IPS DF 4.7 (cell line): ENCODE data around the gene SYTL5.

Experiments
- DNase-seq: peaks from one replicate; pipeline ENCODE4 v3.0.0-alpha.2; 2013; ENCODE audit warnings: low spot score; ENCODE audit errors: extremely low read depth

SYTL5 gene

DNA sequence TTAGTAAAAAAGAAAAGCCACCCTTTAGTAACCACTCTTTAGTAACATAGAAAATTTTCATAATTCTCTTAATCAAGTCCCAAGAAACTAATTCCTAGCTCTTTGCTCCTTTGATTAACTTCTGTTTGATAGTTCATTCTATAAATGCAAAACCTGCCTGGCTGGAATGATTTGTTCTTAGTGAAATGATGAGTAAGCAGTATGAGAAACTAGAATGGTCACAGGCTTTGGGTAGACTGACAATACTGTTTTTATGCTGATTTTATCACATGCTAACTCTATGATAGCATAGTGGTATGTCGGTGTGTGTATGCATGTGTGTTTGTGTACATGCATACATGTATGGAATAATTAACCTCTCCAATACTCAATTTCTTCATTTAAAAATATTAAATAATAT lies 81.2 kb downstream of the SYTL5 start:
- DNase-seq, result no peak

DNA sequence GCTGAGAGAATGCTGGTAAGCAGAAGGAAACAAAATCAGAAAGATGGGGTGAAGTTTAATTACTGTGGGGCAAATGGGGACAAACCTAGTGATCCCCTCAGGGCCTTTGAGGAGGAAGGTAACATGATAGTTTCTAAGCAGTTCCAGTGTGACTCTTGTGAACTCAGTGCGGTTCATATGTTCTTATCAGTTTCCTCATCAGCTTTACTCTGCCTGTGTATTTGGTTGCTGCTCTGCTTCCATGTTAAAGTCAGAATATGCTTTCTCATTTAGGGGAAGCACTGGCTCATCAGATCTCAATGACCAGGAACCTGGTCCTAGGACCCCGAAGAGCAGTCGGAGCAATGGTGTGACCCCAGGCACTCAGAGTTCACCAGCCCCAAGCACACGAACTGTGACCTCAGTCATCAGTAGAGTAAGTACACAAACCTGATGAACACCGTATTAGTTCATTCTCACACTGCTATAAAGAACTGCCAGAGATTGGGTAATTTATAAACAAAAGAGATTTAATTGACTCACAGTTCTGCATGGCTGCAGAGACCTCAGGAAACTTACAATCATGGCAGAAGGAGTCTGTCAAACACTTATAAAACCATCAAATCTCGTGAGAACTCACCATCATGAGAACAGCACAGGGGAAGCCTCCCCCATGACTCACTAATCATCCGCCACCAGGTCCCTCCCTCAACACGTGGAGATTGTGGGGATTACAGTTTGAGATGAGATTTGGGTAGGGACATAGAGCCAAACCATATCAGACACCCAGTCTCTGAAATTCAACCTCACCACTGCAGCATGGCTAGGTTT lies 83.0 kb downstream of the SYTL5 start:
- no peak for DNase-seq

DNA sequence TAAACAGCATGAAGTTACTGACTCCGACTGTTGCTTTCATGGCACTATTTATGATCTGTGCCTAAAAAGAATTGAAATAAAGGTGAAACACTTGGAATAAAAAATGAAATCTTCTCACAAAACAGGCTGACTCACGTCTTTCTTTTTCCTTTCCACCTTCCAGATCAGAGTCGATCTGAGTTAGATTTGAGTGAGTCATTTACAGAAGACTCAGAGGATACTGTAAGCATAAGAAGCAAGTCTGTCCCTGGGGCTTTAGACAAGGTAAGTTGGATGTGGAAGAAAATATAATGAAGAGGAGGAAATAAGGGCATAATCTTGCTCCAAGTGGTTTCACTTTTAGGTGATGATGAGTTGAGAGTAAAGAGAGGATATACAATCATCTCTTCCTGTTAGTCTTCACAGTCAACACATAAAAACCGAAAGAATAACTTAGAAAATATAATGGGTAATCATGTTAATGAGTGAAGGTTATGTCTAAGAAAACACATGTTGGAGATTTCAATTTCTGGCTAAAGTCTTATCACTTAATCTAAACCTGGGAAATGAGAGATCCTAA lies 89.7 kb downstream of the SYTL5 start:
- no peak for DNase-seq

DNA sequence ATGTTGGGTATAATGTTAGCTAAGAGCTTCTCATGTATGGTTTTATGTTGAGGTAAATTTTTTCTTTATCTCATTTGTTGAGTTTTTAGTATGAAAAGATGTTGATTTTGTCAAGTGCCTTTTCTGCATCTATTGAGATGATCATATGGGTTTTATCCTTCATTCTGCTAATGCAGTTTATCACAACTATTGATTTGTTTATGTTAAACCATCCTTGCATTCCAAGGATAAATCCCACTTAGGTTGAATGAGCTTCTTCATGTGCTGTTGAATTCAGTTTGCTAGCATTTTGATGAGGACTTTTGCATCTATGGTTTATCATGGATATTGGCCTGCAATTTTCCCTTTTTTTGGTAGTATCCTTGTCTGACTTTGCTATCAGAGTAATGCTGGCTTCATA lies 93.3 kb downstream of the SYTL5 start:
- no peak for DNase-seq

DNA sequence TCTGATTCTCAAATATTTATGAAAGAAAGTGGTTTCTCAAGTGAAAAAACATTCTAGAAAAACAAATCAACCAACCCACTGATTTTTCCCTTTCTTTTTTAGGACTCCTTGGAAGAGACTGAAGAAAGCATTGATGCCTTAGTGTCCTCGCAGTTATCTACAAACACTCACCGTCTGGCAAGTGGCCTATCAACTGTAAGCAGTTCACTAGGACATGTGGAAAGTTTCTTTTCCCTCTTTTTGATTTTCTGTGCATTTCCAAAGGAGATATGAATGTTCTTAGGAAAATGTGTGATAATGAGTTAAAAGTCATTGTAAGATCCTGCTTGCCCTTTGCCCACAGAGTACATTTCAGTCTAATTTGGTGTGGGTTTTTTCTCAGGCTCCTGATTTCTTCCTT lies 95.9 kb downstream of the SYTL5 start:
- DNase-seq, result no peak

- DNase-seq, result no peak
Measured at GRCh38 chrX:38102875-38103274, 96.5 kb downstream of the SYTL5 start.

- DNase-seq, result no peak
Measured at GRCh38 chrX:38103857-38104812, 97.8 kb downstream of the SYTL5 start.

DNA sequence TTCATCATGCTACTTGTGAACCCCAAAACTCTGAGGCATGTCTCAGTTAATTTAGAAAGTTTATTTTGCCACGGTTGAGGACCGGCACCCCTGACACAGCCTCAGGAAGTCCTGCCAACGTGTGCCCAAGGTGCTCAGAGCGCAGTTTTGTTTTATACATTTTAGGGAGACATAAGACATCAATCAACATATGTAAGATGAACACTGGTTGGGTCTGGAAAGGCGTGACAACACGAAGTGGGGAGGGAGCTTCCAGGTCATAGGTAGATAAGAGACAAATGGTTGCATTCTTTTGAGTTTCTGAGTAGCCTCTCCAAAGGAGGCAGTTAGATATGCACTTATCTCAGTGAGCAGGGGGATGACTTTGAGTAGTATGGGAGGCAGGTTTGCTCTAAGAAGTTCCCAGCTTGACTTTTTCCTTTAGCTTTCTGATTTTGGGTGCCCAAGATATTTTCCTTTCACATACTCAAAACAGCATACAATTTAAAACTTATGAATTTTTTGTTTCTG lies 98.9 kb downstream of the SYTL5 start:
- DNase-seq, result no peak

- no peak for DNase-seq
Measured at GRCh38 chrX:38106991-38107655, 100.8 kb downstream of the SYTL5 start.

- no peak for DNase-seq
Measured at GRCh38 chrX:38108364-38108763, 102.0 kb downstream of the SYTL5 start.

DNA sequence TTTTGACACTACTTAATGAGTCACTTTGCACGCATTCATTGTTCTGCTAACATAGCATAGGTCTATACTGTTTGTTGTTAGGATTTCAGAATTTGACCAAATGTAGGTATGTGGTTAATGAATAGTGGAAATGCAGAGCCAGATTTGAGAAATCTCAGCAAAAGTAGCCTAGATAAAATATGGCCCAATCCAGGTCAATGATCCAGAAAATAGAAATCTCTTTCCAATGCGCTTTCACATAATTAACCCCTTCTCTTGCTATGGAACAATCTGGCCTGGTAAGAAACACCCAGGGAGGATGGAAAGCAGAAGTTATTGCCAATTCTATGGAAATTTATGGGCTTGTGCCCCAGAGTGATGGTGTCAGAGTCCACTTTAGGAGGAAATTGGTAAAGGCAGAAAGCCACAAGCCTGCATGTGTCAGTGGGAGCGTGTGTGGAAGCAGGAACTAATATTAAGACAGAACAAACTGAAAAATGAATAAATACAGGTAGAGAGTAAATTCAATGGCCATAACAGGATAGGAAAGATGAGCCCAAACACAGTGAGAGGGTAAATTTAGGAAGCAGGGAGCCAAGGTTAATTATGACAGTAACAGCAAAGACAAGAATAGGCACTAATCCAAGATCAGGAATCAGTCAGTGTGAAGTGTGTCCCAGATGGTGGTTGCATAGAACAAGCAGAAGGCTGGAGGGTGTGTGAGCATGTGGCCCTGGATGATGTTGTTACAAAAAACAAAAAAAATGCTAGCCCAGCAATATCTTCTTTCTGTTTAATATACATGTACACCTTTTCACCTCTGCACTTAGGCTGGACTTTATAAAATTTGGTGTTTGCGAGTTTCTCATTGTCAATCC lies 102.9 kb downstream of the SYTL5 start:
- DNase-seq, result no peak

DNA sequence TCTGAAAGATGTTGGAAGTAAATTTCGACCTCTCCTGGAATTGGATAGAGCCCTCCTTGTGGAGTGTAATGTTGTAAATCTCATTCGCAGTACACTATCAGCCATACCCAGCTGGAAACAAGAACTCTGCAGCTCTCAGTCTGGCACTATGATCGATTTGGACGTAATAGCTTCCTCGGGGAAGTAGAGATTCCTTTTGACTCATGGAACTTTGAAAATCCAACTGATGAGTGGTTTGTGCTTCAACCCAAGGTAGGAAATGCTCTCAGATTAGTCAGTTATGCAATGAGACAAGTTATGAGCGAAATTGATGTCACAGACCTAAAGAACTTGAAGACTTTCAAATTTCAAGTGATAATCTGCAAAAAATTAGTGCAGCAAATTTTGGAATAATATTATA lies 103.9 kb downstream of the SYTL5 start:
- DNase-seq, result no peak

GRCh38 chrX:38111196-38111595 lies 104.8 kb downstream of the SYTL5 start:
- no peak for DNase-seq

DNA sequence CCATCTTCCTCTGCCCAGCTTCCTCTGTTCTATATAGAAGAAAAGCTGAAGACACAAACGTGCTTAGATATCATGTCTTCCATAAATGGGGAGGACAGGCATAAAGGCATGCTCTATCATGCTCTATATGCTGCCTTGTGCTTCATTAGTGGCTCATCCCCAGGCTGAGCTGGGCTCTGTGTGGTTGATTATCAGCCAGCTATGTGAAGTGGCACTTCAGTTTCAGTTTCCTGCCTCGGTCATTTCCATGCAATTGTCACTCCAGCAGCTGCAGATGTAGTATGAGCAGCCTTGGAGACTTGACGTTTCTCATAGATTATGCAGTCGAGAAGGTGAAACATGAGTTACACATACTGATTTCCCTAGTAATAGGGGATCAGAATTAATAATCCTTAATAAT lies 106.2 kb downstream of the SYTL5 start:
- DNase-seq, result no peak

DNA sequence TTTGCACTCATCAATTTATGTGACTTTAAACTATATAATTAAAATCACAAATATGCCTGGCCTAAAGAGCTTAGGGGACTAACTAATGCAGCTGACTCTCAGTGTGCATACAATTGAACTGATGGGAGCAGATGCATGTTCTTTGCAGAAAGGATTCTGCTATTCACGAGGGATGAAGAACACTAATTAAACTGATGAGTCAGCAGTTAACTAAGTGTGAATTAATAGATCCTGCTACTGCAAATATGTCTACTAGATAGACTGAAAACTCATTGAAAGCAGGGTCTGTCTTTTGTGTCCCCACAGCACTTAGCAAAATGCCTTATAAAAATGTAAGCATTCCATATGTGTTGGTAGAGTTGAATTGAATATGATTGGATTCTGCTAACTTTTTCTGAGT lies 110.4 kb downstream of the SYTL5 start:
- no peak for DNase-seq

DNA sequence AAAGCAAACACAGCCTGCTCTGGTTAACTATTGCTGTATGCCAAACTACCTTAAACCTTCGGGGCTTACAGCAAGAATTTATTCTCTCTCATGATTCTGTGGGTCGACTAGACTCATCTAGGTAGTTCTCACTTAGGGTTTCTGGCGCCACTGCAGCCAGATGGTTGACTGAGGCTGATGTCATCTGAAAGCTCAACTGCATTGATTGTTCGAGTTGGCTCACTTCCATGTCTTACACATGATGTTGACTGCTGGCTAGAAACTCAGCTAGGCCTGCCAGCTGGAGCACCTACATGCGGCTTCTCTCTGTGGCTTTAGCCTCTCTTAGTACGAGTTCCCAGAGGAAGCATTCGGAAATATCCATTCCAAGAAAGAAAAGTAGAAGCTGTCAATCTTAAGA lies 111.1 kb downstream of the SYTL5 start:
- no peak for DNase-seq

DNA sequence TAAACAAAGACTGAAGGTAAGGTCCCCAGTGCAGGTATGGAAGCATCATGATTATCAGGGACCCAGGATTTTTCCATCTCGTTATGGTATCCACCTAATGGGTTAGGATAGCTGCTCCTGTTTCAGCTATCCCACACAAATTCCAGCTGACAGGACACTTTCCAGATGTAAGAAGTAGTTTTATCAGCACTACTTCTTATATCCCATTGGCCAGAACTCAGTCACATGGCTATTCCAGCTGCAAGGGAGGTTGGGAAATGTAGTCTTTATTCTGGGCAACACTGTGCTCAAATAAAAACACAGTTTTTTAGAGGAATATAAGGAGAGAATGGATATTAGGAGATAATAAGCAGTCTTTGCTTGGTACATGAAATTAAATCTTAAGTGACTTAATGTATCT lies 117.6 kb downstream of the SYTL5 start:
- DNase-seq, result no peak

GRCh38 chrX:38126179-38126578 lies 119.8 kb downstream of the SYTL5 start:
- no peak for DNase-seq

DNA sequence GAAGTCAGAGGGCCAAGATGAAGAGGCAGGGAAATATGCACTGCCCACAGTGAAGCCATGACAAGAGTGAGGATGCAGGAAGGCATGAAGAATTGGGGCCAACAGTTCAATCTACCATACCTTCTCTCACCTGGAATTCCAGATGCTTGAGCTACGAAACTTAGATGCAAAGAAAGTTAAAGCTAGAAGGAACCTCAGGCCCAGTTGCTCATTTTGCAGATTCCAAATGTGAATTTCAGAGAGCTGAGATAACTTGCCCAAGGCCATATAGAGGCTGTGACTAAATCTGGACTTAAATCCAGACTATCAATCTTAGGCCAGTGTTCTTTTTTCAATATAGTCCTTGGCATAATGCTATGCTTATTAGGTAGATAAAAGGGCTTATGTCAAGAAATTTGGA lies 121.6 kb downstream of the SYTL5 start:
- no peak for DNase-seq

GRCh38 chrX:38129366-38129765 lies 123.0 kb downstream of the SYTL5 start:
- DNase-seq, result no peak
